ENCODE measurements around the gene RABEP2.

- TF ChIP-seq CTCF (conservative IDR thresholded peaks at IDR 0.05 in 1 of 2, IDR thresholded peaks at IDR 0.05 in 1 of 2; ENCODE audit: low read depth in 1 of 2, low read length in 2 of 2) (no peak), EZH2 (IDR thresholded peaks at IDR 0.05; ENCODE audit: low read length, missing control alignments) (no peak)
Measured at GRCh38 chr16:28930652-28931051, 5.6 kb upstream of the RABEP2 start.
